DOHH2 (cell line): ENCODE data around the gene PDE4B.

ENCODE experiments used
- H3F3A ChIP-seq: fragments of 200-600 bp; sonication (generic), shearing (Covaris generic); 2 replicates; pipeline ENCODE4 v1.6.0; 2016; ENCODE audit warnings: antibody characterized with exemption, mild to moderate bottlenecking; ENCODE audit not compliant: control insufficient read depth, insufficient read depth
- H3K27ac ChIP-seq: fragments of 200-600 bp; sonication (generic); 2 replicates; pipeline ENCODE4 v1.5.1; 2014; ENCODE audit warnings: low read depth, mild to moderate bottlenecking, low read length, moderate library complexity
- H3K27me3 ChIP-seq: fragments of 200-600 bp; sonication (generic); 2 replicates; pipeline ENCODE4 v1.6.1; 2014; ENCODE audit warnings: mild to moderate bottlenecking, low read length, mixed read lengths; ENCODE audit not compliant: control insufficient read depth
- H3K36me3 ChIP-seq: fragments of 200-600 bp; sonication (generic); 2 replicates; pipeline ENCODE4 v1.6.1; 2014; ENCODE audit warnings: mild to moderate bottlenecking, low read length, moderate library complexity, mixed read lengths; ENCODE audit not compliant: control insufficient read depth
- H3K4me1 ChIP-seq: fragments of 200-600 bp; sonication (generic); 2 replicates; pipeline ENCODE4 v1.6.1; 2014; ENCODE audit warnings: mild to moderate bottlenecking, low read length, mixed read lengths; ENCODE audit not compliant: control insufficient read depth
- H3K4me2 ChIP-seq: fragments of 200-600 bp; sonication (generic); 2 replicates; pipeline ENCODE4 v1.6.0; 2014; ENCODE audit warnings: mild to moderate bottlenecking, low read length, moderate library complexity
- H3K4me3 ChIP-seq: fragments of 200-600 bp; sonication (generic); 2 replicates; pipeline ENCODE4 v1.5.1; 2014; ENCODE audit warnings: mild to moderate bottlenecking, low read length, mixed read lengths
- H3K79me2 ChIP-seq: fragments of 200-600 bp; sonication (generic); 2 replicates; pipeline ENCODE4 v1.6.1; 2014; ENCODE audit warnings: mild to moderate bottlenecking, low read length, mixed read lengths; ENCODE audit not compliant: control insufficient read depth
- H3K9me2 ChIP-seq: fragments of 200-600 bp; sonication (generic); replicated peaks from 2 replicates; pipeline ENCODE4 v1.6.1; 2014; ENCODE audit warnings: mild to moderate bottlenecking, low read length, mixed read lengths; ENCODE audit not compliant: control insufficient read depth
- H3K9me3 ChIP-seq: fragments of 200-600 bp; sonication (generic); 2 replicates; pipeline ENCODE4 v1.6.1; 2014; ENCODE audit warnings: antibody characterized with exemption, low read length, mixed read lengths; ENCODE audit not compliant: control insufficient read depth, insufficient read depth
- H4K20me1 ChIP-seq: fragments of 200-600 bp; sonication (generic); 2 replicates; pipeline ENCODE4 v1.6.0; 2014; ENCODE audit warnings: low read depth, mild to moderate bottlenecking, antibody characterized with exemption, low read length, moderate library complexity; ENCODE audit not compliant: control insufficient read depth, insufficient read depth
- EZH2phosphoT487 ChIP-seq: fragments of 200-600 bp; sonication (generic); IDR thresholded peaks from 2 replicates; pipeline ENCODE4 v1.6.1; 2017; ENCODE audit warnings: borderline replicate concordance, mild to moderate bottlenecking, antibody characterized with exemption, low read length, moderate library complexity, mixed read lengths
- TF ChIP-seq, protein P1 (sequence below): fragments of 200-600 bp; sonication (generic); IDR thresholded peaks from one replicate; pipeline ENCODE4 v1.5.1; 2014; ENCODE audit warnings: antibody characterized with exemption, mild to moderate bottlenecking, low read depth, low read length; ENCODE audit not compliant: poor library complexity, severe bottlenecking

Gene PDE4B

DNA sequence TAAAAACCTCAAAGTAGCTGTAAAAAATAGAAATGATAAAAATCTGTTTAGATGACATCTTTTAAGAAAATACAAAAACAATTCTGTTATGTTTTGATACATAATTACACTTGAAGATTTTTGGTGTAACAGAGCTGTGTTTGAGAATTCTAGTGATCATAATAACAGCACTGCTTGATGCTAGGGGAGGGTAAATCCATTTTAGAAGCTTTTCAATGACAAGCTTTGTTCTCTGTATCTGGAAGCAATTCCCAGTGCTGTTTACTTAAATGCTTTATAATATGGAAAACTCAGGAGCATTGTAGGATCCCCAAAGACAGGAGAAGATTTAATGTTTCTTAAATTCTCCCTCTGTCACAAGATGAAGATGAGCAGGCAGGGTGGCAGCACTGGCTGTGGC lies 359.3 kb downstream of the PDE4B start:
- no peaks in the 10 kb centered on the region for H3K9me3 ChIP-seq
- H3K9me2 ChIP-seq: no peaks in the 10 kb centered on the region
- no peaks in the 10 kb centered on the region for H3K36me3 ChIP-seq
- no peaks in the 10 kb centered on the region for H3F3A ChIP-seq
- no peak overlapping the region for H3K4me3 ChIP-seq
- no peak overlapping the region for H3K4me2 ChIP-seq
- H3K27ac ChIP-seq: no peak overlapping the region
- no peaks in the 10 kb centered on the region for H3K27me3 ChIP-seq
- no peaks in the 10 kb centered on the region for H3K79me2 ChIP-seq
- TF ChIP-seq, protein P1, sequence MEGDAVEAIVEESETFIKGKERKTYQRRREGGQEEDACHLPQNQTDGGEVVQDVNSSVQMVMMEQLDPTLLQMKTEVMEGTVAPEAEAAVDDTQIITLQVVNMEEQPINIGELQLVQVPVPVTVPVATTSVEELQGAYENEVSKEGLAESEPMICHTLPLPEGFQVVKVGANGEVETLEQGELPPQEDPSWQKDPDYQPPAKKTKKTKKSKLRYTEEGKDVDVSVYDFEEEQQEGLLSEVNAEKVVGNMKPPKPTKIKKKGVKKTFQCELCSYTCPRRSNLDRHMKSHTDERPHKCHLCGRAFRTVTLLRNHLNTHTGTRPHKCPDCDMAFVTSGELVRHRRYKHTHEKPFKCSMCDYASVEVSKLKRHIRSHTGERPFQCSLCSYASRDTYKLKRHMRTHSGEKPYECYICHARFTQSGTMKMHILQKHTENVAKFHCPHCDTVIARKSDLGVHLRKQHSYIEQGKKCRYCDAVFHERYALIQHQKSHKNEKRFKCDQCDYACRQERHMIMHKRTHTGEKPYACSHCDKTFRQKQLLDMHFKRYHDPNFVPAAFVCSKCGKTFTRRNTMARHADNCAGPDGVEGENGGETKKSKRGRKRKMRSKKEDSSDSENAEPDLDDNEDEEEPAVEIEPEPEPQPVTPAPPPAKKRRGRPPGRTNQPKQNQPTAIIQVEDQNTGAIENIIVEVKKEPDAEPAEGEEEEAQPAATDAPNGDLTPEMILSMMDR: no peak
- TF ChIP-seq EZH2phosphoT487: no peak
- no peaks in the 10 kb centered on the region for H3K4me1 ChIP-seq
- H4K20me1 ChIP-seq: no peaks in the 10 kb centered on the region

DNA sequence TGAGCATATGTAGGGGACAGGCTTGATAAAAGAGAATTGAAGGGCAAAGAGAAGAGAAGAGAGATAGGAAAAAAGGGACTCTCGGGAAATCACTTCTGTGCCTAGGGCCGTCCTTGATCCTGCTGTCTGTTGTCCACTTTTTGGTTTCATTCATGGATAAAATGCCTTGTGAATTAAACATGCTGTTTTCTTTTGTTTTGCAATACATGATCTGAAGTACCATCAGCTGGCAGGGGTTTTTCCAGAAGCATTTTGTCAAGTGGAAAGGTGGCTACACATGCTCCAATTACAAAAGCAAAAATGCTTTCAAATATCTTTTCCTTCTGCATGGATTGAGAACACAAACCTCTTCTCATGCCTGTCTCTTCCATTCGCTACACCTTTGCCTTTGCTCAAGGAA lies 361.7 kb downstream of the PDE4B start:
- H3F3A ChIP-seq: no peaks in the 10 kb centered on the region
- H3K4me2 ChIP-seq: no peak overlapping the region
- H3K27me3 ChIP-seq: no peaks in the 10 kb centered on the region
- peaks cover 3% of the 10 kb centered on the region; the same call in 1 of the 2 replicates for H3K36me3 ChIP-seq
- H3K79me2 ChIP-seq: no peaks in the 10 kb centered on the region
- H3K4me3 ChIP-seq: no peak overlapping the region
- H3K9me2 ChIP-seq: no peaks in the 10 kb centered on the region
- no peaks in the 10 kb centered on the region for H4K20me1 ChIP-seq
- TF ChIP-seq, protein P1: no peak
- no peak for TF ChIP-seq EZH2phosphoT487
- no peaks in the 10 kb centered on the region; the same call in 1 of the 2 replicates for H3K9me3 ChIP-seq
- H3K27ac ChIP-seq: no peak overlapping the region
- peaks cover 17% of the 10 kb centered on the region for H3K4me1 ChIP-seq

DNA sequence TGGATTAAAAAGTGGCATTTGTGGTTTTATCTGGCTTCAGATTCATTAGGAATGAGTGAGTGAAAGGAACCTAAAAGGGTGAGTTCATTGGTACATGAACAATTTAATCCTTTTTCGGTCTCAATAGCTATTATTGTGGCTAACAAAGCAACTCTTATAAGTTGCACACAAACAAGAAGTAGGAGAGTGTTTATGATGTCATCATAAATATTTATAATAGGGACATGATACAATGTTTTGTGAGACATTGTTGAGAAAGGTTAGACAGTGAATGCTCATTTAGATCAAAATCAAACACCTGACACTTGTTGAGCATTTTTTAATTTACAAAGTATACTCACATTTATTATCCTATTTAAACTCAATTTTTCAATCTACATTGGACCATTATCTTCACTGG lies 363.4 kb downstream of the PDE4B start:
- H3K27me3 ChIP-seq: no peaks in the 10 kb centered on the region
- no peak overlapping the region for H3K27ac ChIP-seq
- H3K79me2 ChIP-seq: no peaks in the 10 kb centered on the region
- no peaks in the 10 kb centered on the region for H3F3A ChIP-seq
- no peaks in the 10 kb centered on the region; the same call in 1 of the 2 replicates for H3K9me3 ChIP-seq
- peaks cover 17% of the 10 kb centered on the region for H3K4me1 ChIP-seq
- no peaks in the 10 kb centered on the region for H4K20me1 ChIP-seq
- no peaks in the 10 kb centered on the region for H3K9me2 ChIP-seq
- peaks cover 3% of the 10 kb centered on the region; the same call in 1 of the 2 replicates for H3K36me3 ChIP-seq
- no peak for TF ChIP-seq EZH2phosphoT487
- TF ChIP-seq, protein P1: no peak
- no peak overlapping the region for H3K4me2 ChIP-seq
- H3K4me3 ChIP-seq: no peak overlapping the region
